ENCODE results near the gene DTNBP1. TPM values are rescaled to one million over a fixed set of nuclear protein-coding genes. Genes with fewer than 3 reads are reported as not detected.

Gene DTNBP1
- total RNA-seq, 2 donors from 2014 or later = 11.5 to 30.8 TPM

GRCh38 chr6:15623276-15624116 is 39.3 kb downstream of the DTNBP1 start:
- peak; percentile 75 for TF ChIP-seq CTCF (IDR thresholded peaks at IDR 0.05)
- H3K27ac ChIP-seq = no peak overlapping the region
- H3K27me3 ChIP-seq (replicated peaks; ENCODE audit: insufficient read depth) = no peaks in the 10 kb centered on the region
- DNase-seq (ENCODE audit: low spot score) = no peak
- H3K4me1 ChIP-seq (ENCODE audit: control insufficient read depth in 1 of 2, low read depth in 2 of 2) = peaks cover 0 to 18% of the 10 kb centered on the region in 2 donors
- H3K36me3 ChIP-seq = no peaks in the 10 kb centered on the region
- H3K9me3 ChIP-seq = no peaks in the 10 kb centered on the region
- no peak for ATAC-seq (ENCODE audit: insufficient number of reproducible peaks, low FRiP score, low read depth)
- H3K4me3 ChIP-seq = no peak overlapping the region

- no peaks in the 10 kb centered on the region for H3K27me3 ChIP-seq (replicated peaks; ENCODE audit: insufficient read depth)
- no peak for TF ChIP-seq CTCF (IDR thresholded peaks at IDR 0.05)
- no peak overlapping the region for H3K4me3 ChIP-seq
- H3K9me3 ChIP-seq = no peaks in the 10 kb centered on the region
- ATAC-seq (ENCODE audit: insufficient number of reproducible peaks, low FRiP score, low read depth) (no peak), DNase-seq (ENCODE audit: low spot score) (no peak)
- H3K4me1 ChIP-seq (ENCODE audit: control insufficient read depth in 1 of 2, low read depth in 2 of 2) = peaks cover 0 to 18% of the 10 kb centered on the region in 2 donors
- H3K27ac ChIP-seq = no peak overlapping the region
- H3K36me3 ChIP-seq = no peaks in the 10 kb centered on the region
These were observed 40.6 kb downstream of the DTNBP1 start for GRCh38 chr6:15622045-15622740.

- TF ChIP-seq CTCF (IDR thresholded peaks at IDR 0.05) = no peak
- H3K27ac ChIP-seq = no peak overlapping the region
- H3K27me3 ChIP-seq (replicated peaks; ENCODE audit: insufficient read depth) = no peaks in the 10 kb centered on the region
- H3K36me3 ChIP-seq = no peaks in the 10 kb centered on the region
- no peak for ATAC-seq (ENCODE audit: insufficient number of reproducible peaks, low FRiP score, low read depth)
- no peak for DNase-seq (ENCODE audit: low spot score)
- peaks cover 0 to 18% of the 10 kb centered on the region in 2 donors for H3K4me1 ChIP-seq (ENCODE audit: control insufficient read depth in 1 of 2, low read depth in 2 of 2)
- no peak overlapping the region for H3K4me3 ChIP-seq
- no peaks in the 10 kb centered on the region for H3K9me3 ChIP-seq
These were observed 41.4 kb downstream of the DTNBP1 start for GRCh38 chr6:15621203-15622044.

- no peak overlapping the region for H3K27ac ChIP-seq
- H3K4me1 ChIP-seq (ENCODE audit: control insufficient read depth in 1 of 2, low read depth in 2 of 2) = peaks cover 0 to 18% of the 10 kb centered on the region in 2 donors
- no peak for TF ChIP-seq CTCF (IDR thresholded peaks at IDR 0.05)
- ATAC-seq (ENCODE audit: insufficient number of reproducible peaks, low FRiP score, low read depth) = no peak
- no peaks in the 10 kb centered on the region for H3K9me3 ChIP-seq
- H3K36me3 ChIP-seq = no peaks in the 10 kb centered on the region
- no peak overlapping the region for H3K4me3 ChIP-seq
- H3K27me3 ChIP-seq (replicated peaks; ENCODE audit: insufficient read depth) = no peaks in the 10 kb centered on the region
- DNase-seq (ENCODE audit: low spot score) = no peak
These were observed 42.2 kb downstream of the DTNBP1 start for GRCh38 chr6:15620611-15621010.
